H9 (cell line): Measurements from ENCODE around the gene IFT57. TPM values are rescaled to one million over a fixed set of nuclear protein-coding genes. Genes with fewer than 3 reads are reported as not detected.

Experiments used
- DNase-seq: peaks from one replicate; pipeline ENCODE4 v3.0.0-alpha.2; 2017
- H2AFZ ChIP-seq: one replicate; pipeline ENCODE4 v1.6.1; 2013; ENCODE audit warnings: mild to moderate bottlenecking, low read length, control low read depth, moderate library complexity
- H2AK5ac ChIP-seq: 2 replicates; pipeline ENCODE4 v1.6.1; 2013; ENCODE audit warnings: low read length, control low read depth, mixed read lengths; ENCODE audit not compliant: insufficient read length
- H2BK120ac ChIP-seq: one replicate; pipeline ENCODE4 v1.6.1; 2013; ENCODE audit warnings: low read depth, mild to moderate bottlenecking, low read length, control low read depth, inconsistent platforms; ENCODE audit not compliant: poor library complexity, severe bottlenecking
- H2BK12ac ChIP-seq: 2 replicates; pipeline ENCODE4 v1.6.1; 2013; ENCODE audit warnings: low read length, control low read depth, mixed read lengths, low read depth; ENCODE audit not compliant: insufficient read length
- H2BK15ac ChIP-seq: 2 replicates; pipeline ENCODE4 v1.6.1; 2013; ENCODE audit warnings: low read depth, low read length, control low read depth
- H2BK20ac ChIP-seq: one replicate; pipeline ENCODE4 v1.6.1; 2013; ENCODE audit warnings: low read depth, mild to moderate bottlenecking, low read length, control low read depth, inconsistent platforms; ENCODE audit not compliant: poor library complexity, severe bottlenecking
- H2BK5ac ChIP-seq: 2 replicates; pipeline ENCODE4 v1.6.1; 2013; ENCODE audit warnings: low read length, control low read depth, mixed read lengths; ENCODE audit not compliant: insufficient read length
- H3K14ac ChIP-seq: 2 replicates; pipeline ENCODE4 v1.6.1; 2013; ENCODE audit warnings: low read length, control low read depth; ENCODE audit not compliant: insufficient read depth
- H3K18ac ChIP-seq: 2 replicates; pipeline ENCODE4 v1.6.1; 2013; ENCODE audit warnings: low read depth, mild to moderate bottlenecking, mixed read lengths, low read length, control low read depth; ENCODE audit not compliant: insufficient read length
- H3K23ac ChIP-seq: 2 replicates; pipeline ENCODE4 v1.6.1; 2013; ENCODE audit warnings: low read length, control low read depth, mixed read lengths, low read depth; ENCODE audit not compliant: insufficient read length
- H3K23me2 ChIP-seq: 2 replicates; pipeline ENCODE4 v1.6.1; 2013; ENCODE audit warnings: low read depth, mild to moderate bottlenecking, mixed read lengths, low read length, control low read depth; ENCODE audit not compliant: insufficient read length, poor library complexity, severe bottlenecking
- H3K27ac ChIP-seq: 2 replicates; pipeline ENCODE4 v1.5.1; 2013; ENCODE audit warnings: low read length, control low read depth, mixed read lengths, low read depth; ENCODE audit not compliant: insufficient read length
- H3K27me3 ChIP-seq: 2 replicates; pipeline ENCODE4 v1.6.1; 2013; ENCODE audit warnings: low read length, control low read depth, inconsistent platforms; ENCODE audit not compliant: insufficient read depth
- H3K4ac ChIP-seq: 2 replicates; pipeline ENCODE4 v1.6.1; 2013; ENCODE audit warnings: low read depth, mild to moderate bottlenecking, control low read depth, inconsistent platforms, low read length, moderate library complexity
- H3K4me1 ChIP-seq: 2 replicates; pipeline ENCODE4 v1.6.1; 2013; ENCODE audit warnings: low read length, control low read depth, inconsistent platforms; ENCODE audit not compliant: insufficient read depth
- H3K4me2 ChIP-seq: 2 replicates; pipeline ENCODE4 v1.6.1; 2013; ENCODE audit warnings: low read length, control low read depth, mixed read lengths; ENCODE audit not compliant: insufficient read length, insufficient read depth
- H3K56ac ChIP-seq: 2 replicates; pipeline ENCODE4 v1.6.1; 2013; ENCODE audit warnings: low read depth, mild to moderate bottlenecking, mixed read lengths, low read length, control low read depth; ENCODE audit not compliant: insufficient read length
- H3K79me1 ChIP-seq: 2 replicates; pipeline ENCODE4 v1.6.1; 2013; ENCODE audit warnings: low read depth, mild to moderate bottlenecking, moderate library complexity, low read length, control low read depth, inconsistent platforms; ENCODE audit not compliant: insufficient read depth, poor library complexity, severe bottlenecking
- H3K79me2 ChIP-seq: 2 replicates; pipeline ENCODE4 v1.6.1; 2013; ENCODE audit warnings: low read length, control low read depth, inconsistent platforms; ENCODE audit not compliant: insufficient read depth
- H3K9ac ChIP-seq: 2 replicates; pipeline ENCODE4 v1.6.1; 2013; ENCODE audit warnings: low read length, control low read depth, mixed read lengths; ENCODE audit not compliant: insufficient read length; ENCODE audit errors: extremely low read depth
- H3K9me3 ChIP-seq: one replicate; pipeline ENCODE4 v1.6.1; 2013; ENCODE audit warnings: low read depth, low read length, inconsistent platforms; ENCODE audit not compliant: control insufficient read depth
- H3T11ph ChIP-seq: one replicate; pipeline ENCODE4 v1.6.1; 2013; ENCODE audit warnings: mild to moderate bottlenecking, low read length, control low read depth, inconsistent platforms
- H4K20me1 ChIP-seq: one replicate; pipeline ENCODE4 v1.6.1; 2013; ENCODE audit not compliant: control insufficient read depth, insufficient read length, insufficient read depth
- H4K5ac ChIP-seq: 2 replicates; pipeline ENCODE4 v1.6.1; 2013; ENCODE audit warnings: low read depth, mild to moderate bottlenecking, mixed read lengths, low read length, control low read depth; ENCODE audit not compliant: insufficient read length
- H4K8ac ChIP-seq: replicated peaks from 2 replicates; pipeline ENCODE4 v1.6.1; 2013; ENCODE audit warnings: low read length, control low read depth, mixed read lengths, low read depth; ENCODE audit not compliant: insufficient read length
- H4K91ac ChIP-seq: 2 replicates; pipeline ENCODE4 v1.6.1; 2013; ENCODE audit warnings: low read depth, mild to moderate bottlenecking, moderate library complexity, mixed read lengths, low read length, control low read depth; ENCODE audit not compliant: insufficient read length
- H3K27ac Mint-ChIP-seq, 3 experiments: 2 replicates in 2 of 3; 3 replicates in 1 of 3; pipeline ENCODE4 v1.8.0; 2020 to 2021; ENCODE audit warnings: mixed read lengths in 3 of 3, mild to moderate bottlenecking in 1 of 3, moderate library complexity in 1 of 3
- H3K27me3 Mint-ChIP-seq: 2 replicates; pipeline ENCODE4 v1.8.0; 2021; ENCODE audit warnings: low read depth, mild to moderate bottlenecking, moderate library complexity, mixed read lengths
- H3K36me3 Mint-ChIP-seq, 3 experiments: 2 replicates in 2 of 3; 3 replicates in 1 of 3; pipeline ENCODE4 v1.8.0; 2020 to 2021; ENCODE audit warnings: low read depth in 3 of 3, mixed read lengths in 3 of 3; ENCODE audit not compliant: insufficient read depth in 1 of 3
- H3K4me1 Mint-ChIP-seq, 2 experiments: 2 replicates each; pipeline ENCODE4 v1.8.0; 2020; ENCODE audit warnings: mixed read lengths in 2 of 2
- H3K4me3 Mint-ChIP-seq, 2 experiments: 2 replicates in 1 of 2; 3 replicates in 1 of 2; pipeline ENCODE4 v1.8.0; 2020 to 2021; ENCODE audit warnings: mild to moderate bottlenecking in 2 of 2, mixed read lengths in 2 of 2, moderate library complexity in 1 of 2
- H3K9me3 Mint-ChIP-seq, 2 experiments: 2 replicates in 1 of 2; 3 replicates in 1 of 2; pipeline ENCODE4 v1.8.0; 2020; ENCODE audit warnings: mild to moderate bottlenecking in 2 of 2, mixed read lengths in 2 of 2, moderate library complexity in 1 of 2
- CTCF ChIP-seq: fragments of 200-600 bp; sonication (generic); conservative IDR thresholded peaks from 3 replicates; pipeline ENCODE4 v1.8.0; 2021; ENCODE audit warnings: antibody characterized with exemption, mild to moderate bottlenecking
- WGBS: extraction: QIAGEN DNeasy Blood & Tissue Kit; methylation state at CpG from one replicate; pipeline ENCODE4 v1.1.7; 2013; ENCODE audit warnings: missing lambda C conversion rate, low lambda C conversion rate, mixed read lengths; ENCODE audit not compliant: insufficient read length; ENCODE audit errors: extremely low coverage; 5-methylcytosine and 5-hydroxymethylcytosine counted together
- total RNA-seq: library from RNA; stranded (reverse); gene quantifications from 2 replicates; pipeline ENCODE4 v1.2.1, GENCODE V29; 2021

IFT57 gene
- total RNA-seq, 1 experiment from 2014 or later, result 21.4 TPM

DNA sequence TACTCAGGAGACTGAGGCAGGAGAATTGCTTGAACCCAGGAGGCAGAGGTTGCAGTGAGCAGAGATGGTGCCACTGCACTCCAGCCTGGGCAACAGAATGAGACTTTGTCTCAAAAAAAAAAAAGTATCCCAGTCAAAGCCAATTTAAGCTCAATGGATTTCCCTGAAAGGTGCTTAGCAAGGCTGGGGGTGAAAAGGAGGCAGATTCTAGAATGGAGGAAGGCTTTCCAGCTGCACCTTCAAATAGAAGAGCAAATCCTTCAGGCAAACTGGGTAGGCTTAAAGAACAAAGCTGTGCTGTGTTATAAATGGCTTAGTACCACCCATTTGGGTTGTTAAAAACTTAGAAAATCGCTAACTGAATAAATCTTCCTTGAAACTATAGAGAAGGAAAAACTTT is 3.0 kb upstream of the IFT57 start:
- no peak overlapping the region for H2BK20ac ChIP-seq
- no peak overlapping the region for H2AK5ac ChIP-seq
- H3K27ac Mint-ChIP-seq, result no peak overlapping the region
- H3K27ac ChIP-seq, result no peak overlapping the region
- H3K4me2 ChIP-seq, result no peak overlapping the region
- H3K27me3 ChIP-seq, result no peaks in the 10 kb centered on the region
- no peaks in the 10 kb centered on the region for H3K36me3 Mint-ChIP-seq
- no peak overlapping the region for H3K18ac ChIP-seq
- H3K79me2 ChIP-seq, result no peaks in the 10 kb centered on the region
- no peak overlapping the region for H2BK5ac ChIP-seq
- DNase-seq, result no peak
- peaks cover 16% of the 10 kb centered on the region for H3K27me3 Mint-ChIP-seq
- no peak overlapping the region for H3K14ac ChIP-seq
- no peak overlapping the region for H2BK15ac ChIP-seq
- no peak overlapping the region for H2BK12ac ChIP-seq
- peaks cover 6% of the 10 kb centered on the region for H3K23me2 ChIP-seq
- H3K23ac ChIP-seq, result no peak overlapping the region
- H3K9me3 ChIP-seq, result no peaks in the 10 kb centered on the region
- H3T11ph ChIP-seq, result no peak overlapping the region
- no peaks in the 10 kb centered on the region; a peak in 1 of 5 replicates for H3K9me3 Mint-ChIP-seq
- no CpG with 5 or more reads among the region's 1 CpG for WGBS
- no peak overlapping the region for H4K91ac ChIP-seq
- no peak overlapping the region for H2AFZ ChIP-seq
- TF ChIP-seq CTCF, result no peak
- no peak overlapping the region for H3K4me3 Mint-ChIP-seq
- no peak overlapping the region for H4K5ac ChIP-seq
- H3K4ac ChIP-seq, result no peak overlapping the region
- H3K79me1 ChIP-seq, result no peaks in the 10 kb centered on the region
- H3K9ac ChIP-seq, result no peak overlapping the region
- no peak overlapping the region for H2BK120ac ChIP-seq
- H3K4me1 Mint-ChIP-seq, result peaks cover 20 to 22% of the 10 kb centered on the region in 2 experiments
- H3K4me1 ChIP-seq, result no peaks in the 10 kb centered on the region
- H4K20me1 ChIP-seq, result no peaks in the 10 kb centered on the region
- no peak overlapping the region for H4K8ac ChIP-seq
- no peak overlapping the region for H3K56ac ChIP-seq
